H1 (cell line): Measurements from ENCODE around the gene FBXO47. TPM values are rescaled to one million over a fixed set of nuclear protein-coding genes. Genes with fewer than 3 reads are reported as not detected.

Experiments
- CTCF ChIA-PET: fragments of 300-600 bp; sonication (Branson Sonifier 250); formaldehyde crosslinking; loops from one replicate; lab custom pipeline; 2021; ENCODE audit not compliant: partially characterized antibody; lab: Charles Lee
- POLR2A ChIA-PET: fragments of 300-600 bp; sonication (Branson Sonifier 250); formaldehyde crosslinking; loops from one replicate; lab custom pipeline; 2021; ENCODE audit warnings: inconsistent platforms; ENCODE audit not compliant: partially characterized antibody; lab: Charles Lee
- DNase-seq, 2 experiments: peaks; one replicate each; pipeline versions ENCODE4 v3.0.0 to v3.0.0-alpha.2; 2010 to 2022; ENCODE audit warnings: low spot score in 2 of 2, low read depth in 1 of 2, mixed read lengths in 1 of 2
- FAIRE-seq: peaks from 2 replicates; lab custom pipeline; 2011; peaks lifted over from hg19 to GRCh38; lab: Jason Lieb, UNC
- H2AFZ ChIP-seq: 2 replicates; pipeline ENCODE4 v1.8.1; 2012; ENCODE audit warnings: low read length, inconsistent platforms
- H2AK5ac ChIP-seq: 2 replicates; pipeline ENCODE4 v1.6.1; 2013; ENCODE audit warnings: low read depth, low read length
- H2BK120ac ChIP-seq: replicated peaks from 2 replicates; pipeline ENCODE3; 2013; ENCODE audit warnings: low read depth, low read length, inconsistent platforms
- H2BK12ac ChIP-seq: 2 replicates; pipeline ENCODE4 v1.6.1; 2013; ENCODE audit warnings: low read depth, low read length
- H2BK15ac ChIP-seq: 2 replicates; pipeline ENCODE4 v1.6.1; 2013; ENCODE audit warnings: low read length
- H2BK20ac ChIP-seq: 2 replicates; pipeline ENCODE4 v1.6.1; 2013; ENCODE audit warnings: low read length
- H2BK5ac ChIP-seq: 2 replicates; pipeline ENCODE4 v1.6.1; 2013; ENCODE audit warnings: low read depth, low read length
- H3K14ac ChIP-seq: 2 replicates; pipeline ENCODE4 v1.6.1; 2013; ENCODE audit warnings: inconsistent platforms; ENCODE audit not compliant: insufficient read length
- H3K18ac ChIP-seq: 2 replicates; pipeline ENCODE4 v1.6.1; 2013; ENCODE audit warnings: low read length; ENCODE audit errors: extremely low read depth
- H3K23ac ChIP-seq: 2 replicates; pipeline ENCODE4 v1.6.1; 2013; ENCODE audit warnings: inconsistent platforms; ENCODE audit not compliant: insufficient read length
- H3K23me2 ChIP-seq: 2 replicates; pipeline ENCODE4 v1.6.1; 2013; ENCODE audit warnings: low read depth, low read length
- H3K27ac ChIP-seq: 2 replicates; pipeline ENCODE4 v1.6.1; 2011; ENCODE audit warnings: low read depth, low read length, inconsistent platforms
- H3K27me3 ChIP-seq, 4 experiments: replicated peaks in 1 of 4; 1 replicate in 1 of 4; 2 replicates in 3 of 4; pipeline versions ENCODE4 v1.6.1 to v1.8.1; 2011 to 2013; ENCODE audit warnings: low read length in 3 of 4, mild to moderate bottlenecking in 3 of 4, inconsistent platforms in 2 of 4, mixed read lengths in 2 of 4, moderate library complexity in 1 of 4; ENCODE audit not compliant: control insufficient read depth in 3 of 4, insufficient read depth in 3 of 4; ENCODE audit errors: extremely low read depth in 1 of 4
- H3K36me3 ChIP-seq, 4 experiments: 2 replicates each; pipeline versions ENCODE4 v1.6.1 to v1.8.1; 2011 to 2013; ENCODE audit warnings: mild to moderate bottlenecking in 4 of 4, low read length in 3 of 4, moderate library complexity in 2 of 4, control low read depth in 1 of 4, inconsistent platforms in 1 of 4; ENCODE audit not compliant: insufficient read depth in 4 of 4, control insufficient read depth in 2 of 4
- H3K4ac ChIP-seq: replicated peaks from 2 replicates; pipeline ENCODE3; 2013; ENCODE audit warnings: low read length, low read depth, mixed read lengths, inconsistent platforms; ENCODE audit not compliant: insufficient read length
- H3K4me1 ChIP-seq, 4 experiments: replicated peaks in 1 of 4; 1 replicate in 1 of 4; 2 replicates in 3 of 4; pipeline versions ENCODE4 v1.6.1 to v1.8.1; 2011 to 2013; ENCODE audit warnings: low read length in 3 of 4, inconsistent platforms in 2 of 4, mixed read lengths in 1 of 4; ENCODE audit not compliant: insufficient read depth in 4 of 4, control insufficient read depth in 3 of 4
- H3K4me2 ChIP-seq, 2 experiments: 2 replicates each; pipeline versions ENCODE4 v1.6.1 to v1.8.1; 2011 to 2013; ENCODE audit warnings: low read depth in 2 of 2, low read length in 2 of 2, control low read depth in 1 of 2, inconsistent platforms in 1 of 2, mild to moderate bottlenecking in 1 of 2; ENCODE audit not compliant: insufficient read depth in 1 of 2
- H3K4me3 ChIP-seq, 4 experiments: fragments of 200-600, 300-600 bp in 1 of 4; sonication (generic), shearing (Covaris generic), sonication (Bioruptor Twin) in 1 of 4; 2 replicates each; pipeline versions ENCODE4 v1.5.1 to v1.8.1; 2011 to 2016; ENCODE audit warnings: low read length in 4 of 4, low read depth in 3 of 4, control low read depth in 2 of 4, inconsistent platforms in 2 of 4, mild to moderate bottlenecking in 2 of 4, mixed read lengths in 1 of 4, moderate library complexity in 1 of 4; ENCODE audit not compliant: insufficient read depth in 2 of 4; ENCODE audit errors: extremely low read depth in 1 of 4
- H3K56ac ChIP-seq: replicated peaks from 2 replicates; pipeline ENCODE3; 2013; ENCODE audit warnings: low read depth, mild to moderate bottlenecking, mixed read lengths, low read length, inconsistent platforms; ENCODE audit not compliant: insufficient read length
- H3K79me1 ChIP-seq: 2 replicates; pipeline ENCODE4 v1.6.1; 2013; ENCODE audit warnings: low read depth, low read length, control low read depth
- H3K79me2 ChIP-seq, 2 experiments: 2 replicates each; pipeline versions ENCODE4 v1.6.1 to v1.8.1; 2012 to 2013; ENCODE audit warnings: low read length in 2 of 2, mild to moderate bottlenecking in 2 of 2, inconsistent platforms in 1 of 2; ENCODE audit not compliant: insufficient read depth in 2 of 2, control insufficient read depth in 1 of 2
- H3K9ac ChIP-seq, 4 experiments: replicated peaks in 1 of 4; 1 replicate in 1 of 4; 2 replicates in 3 of 4; pipeline versions ENCODE4 v1.6.1 to v1.8.1; 2011 to 2013; ENCODE audit warnings: low read depth in 3 of 4, low read length in 3 of 4, control low read depth in 2 of 4, mild to moderate bottlenecking in 2 of 4, moderate library complexity in 2 of 4, inconsistent platforms in 1 of 4; ENCODE audit errors: extremely low read depth in 1 of 4
- H3K9me3 ChIP-seq, 2 experiments: 2 replicates each; pipeline versions ENCODE4 v1.6.1 to v1.8.1; 2012 to 2013; ENCODE audit warnings: mild to moderate bottlenecking in 2 of 2, moderate library complexity in 2 of 2, control low read depth in 1 of 2, inconsistent platforms in 1 of 2, low read depth in 1 of 2, low read length in 1 of 2, mixed read lengths in 1 of 2; ENCODE audit not compliant: insufficient read depth in 2 of 2
- H4K20me1 ChIP-seq, 2 experiments: replicated peaks in 1 of 2; 2 replicates each; pipeline versions ENCODE3 to v1.8.1; 2011 to 2013; ENCODE audit warnings: inconsistent platforms in 2 of 2, low read length in 2 of 2, mild to moderate bottlenecking in 1 of 2; ENCODE audit not compliant: insufficient read depth in 2 of 2, control insufficient read depth in 1 of 2
- H4K5ac ChIP-seq: 2 replicates; pipeline ENCODE4 v1.6.1; 2013; ENCODE audit warnings: low read length, low read depth, mixed read lengths, inconsistent platforms; ENCODE audit not compliant: insufficient read length
- H4K8ac ChIP-seq: 2 replicates; pipeline ENCODE4 v1.8.0; 2013; ENCODE audit warnings: mild to moderate bottlenecking, moderate library complexity, low read length, inconsistent platforms; ENCODE audit not compliant: insufficient read depth; ENCODE audit errors: extremely low read depth
- H4K91ac ChIP-seq: replicated peaks from 2 replicates; pipeline ENCODE3; 2013; ENCODE audit warnings: low read length, mixed read lengths, inconsistent platforms; ENCODE audit not compliant: insufficient read length
- WGBS, 2 experiments: shearing (Covaris generic) in 1 of 2; methylation state at CpG; one replicate each; pipeline versions ENCODE4 v1.1.6 to v1.1.7; 2013 to 2015; ENCODE audit warnings: low lambda C conversion rate in 2 of 2, mixed read lengths in 2 of 2, inconsistent platforms in 1 of 2, low coverage in 1 of 2, missing lambda C conversion rate in 1 of 2; ENCODE audit not compliant: insufficient replicate concordance in 2 of 2, insufficient coverage in 1 of 2, insufficient read length in 1 of 2; ENCODE audit errors: extremely low coverage in 1 of 2, missing lambda C conversion rate in 1 of 2; 5-methylcytosine and 5-hydroxymethylcytosine counted together
- polyA plus RNA-seq, 7 experiments: library from polyadenylated mRNA; depleted of rRNA in 3 of 7; stranded (reverse) in 5 of 7; unstranded in 2 of 7; fragments of >200 nt in 5 of 7; fragments of 200-250 nt in 2 of 7; gene quantifications; 1 replicate in 5 of 7; 2 replicates in 1 of 7; 4 replicates in 1 of 7; pipeline versions ENCODE4 v1.2.1 to v1.2.3, GENCODE V29; 2011 to 2013; ENCODE audit warnings: missing spikeins in 2 of 7, mixed read lengths in 2 of 7
- total RNA-seq: library from RNA; stranded (reverse); fragmentation: NEBNext Ultra II Directional; extraction: Animal tissue kit (Norgen Biotek cat#: 25700); gene quantifications from 2 replicates; pipeline ENCODE4 v1.2.1, GENCODE V29; 2021
- TF ChIP-seq, protein P1 (sequence below): IDR thresholded peaks from 2 replicates; pipeline ENCODE4 v1.6.1; 2012; ENCODE audit warnings: inconsistent platforms

Gene FBXO47
- total and polyA plus RNA-seq, 2 of the 8 experiments (the other 6 are each of a cell fraction or from before 2014, with no cell fraction given): not detected

DNA sequence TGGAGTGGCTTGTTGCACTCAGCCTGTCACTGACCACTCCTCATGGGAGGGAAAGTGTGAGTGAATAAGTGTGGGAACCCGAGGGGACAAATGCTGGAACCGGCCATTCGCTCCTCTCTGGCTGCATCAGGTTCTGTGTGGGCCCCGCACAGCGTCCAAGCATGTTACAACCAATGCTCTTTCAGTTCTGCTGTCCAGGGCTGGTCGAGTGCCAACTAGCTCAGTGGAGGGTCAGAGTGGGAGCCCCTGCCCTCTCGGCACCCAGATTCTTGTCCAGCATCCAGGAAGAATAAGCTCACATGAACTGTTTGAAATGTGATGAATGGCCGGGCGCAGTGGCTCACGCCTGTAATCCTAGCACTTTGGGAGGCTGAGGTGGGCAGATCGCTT is 48.3 kb upstream of the FBXO47 start:
- Histone ChIP-seq H2BK15ac (0 out of 2 replicates have a peak overlapping the region, but pooled peaks have one; percentile 72), H3K18ac (no peak overlapping the region; the same call in 1 of the 2 replicates), H4K5ac (no peak overlapping the region), H3K4me1 (peaks cover 0 to 2% (median 0%) of the 10 kb centered on the region in 4 experiments; a peak in 3 of 7 replicates), H3K27me3 (no peaks in the 10 kb centered on the region), H2AFZ (no peak overlapping the region), H3K27ac (no peak overlapping the region), H2BK20ac (no peak overlapping the region), H4K8ac (no peak overlapping the region), H3K23ac (no peak overlapping the region), H4K91ac (no peak overlapping the region), H3K4ac (no peak overlapping the region), H2BK120ac (no peak overlapping the region), H3K4me2 (no peak overlapping the region), H3K56ac (no peak overlapping the region), H2BK5ac (no peak overlapping the region), H3K79me2 (no peaks in the 10 kb centered on the region), H3K9me3 (no peaks in the 10 kb centered on the region; a peak in 1 of 4 replicates), H3K4me3 (no peak overlapping the region), H3K9ac (no peak overlapping the region), H3K14ac (no peak overlapping the region), H4K20me1 (no peaks in the 10 kb centered on the region), H2AK5ac (no peak overlapping the region), H3K79me1 (no peaks in the 10 kb centered on the region), H2BK12ac (no peak overlapping the region), H3K23me2 (0 out of 2 replicates have a peak, but pooled peaks cover 3% of the 10 kb centered on the region), H3K36me3 (no peaks in the 10 kb centered on the region)
- ChIA-PET CTCF (interaction anchor here (1.0 to 1.6 kb wide), 5 partner anchors 15 to 137 kb away, joined by 3 to 7 read pairs (median 3); no protein-coding TSS in a partner anchor), POLR2A (interaction anchor here (1.8 kb wide), 1 partner anchor 31 kb away, joined by 4 read pairs; no protein-coding TSS in a partner anchor)
- TF ChIP-seq, protein P1, sequence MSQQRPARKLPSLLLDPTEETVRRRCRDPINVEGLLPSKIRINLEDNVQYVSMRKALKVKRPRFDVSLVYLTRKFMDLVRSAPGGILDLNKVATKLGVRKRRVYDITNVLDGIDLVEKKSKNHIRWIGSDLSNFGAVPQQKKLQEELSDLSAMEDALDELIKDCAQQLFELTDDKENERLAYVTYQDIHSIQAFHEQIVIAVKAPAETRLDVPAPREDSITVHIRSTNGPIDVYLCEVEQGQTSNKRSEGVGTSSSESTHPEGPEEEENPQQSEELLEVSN: no peak
- DNase-seq (no peak), FAIRE-seq (no peak)
- WGBS, 2 experiments: 90% methylated on average over 11 of the region's 11 CpGs; no CpG with 5 or more reads in 1 of the 2 experiments
